HepG2 (cell line): ENCODE data around the gene MAP2K6. TPM values are rescaled to one million over a fixed set of nuclear protein-coding genes. Genes with fewer than 3 reads are reported as not detected.

ENCODE experiments used
- ATAC-seq: fragments of 200-7000 bp; cut with Tn5 transposase; 3 replicates; pipeline ENCODE4 v1.9.1; 2020; ENCODE audit warnings: mild to moderate bottlenecking, moderate library complexity
- BruUV-seq: library from RNA; stranded (reverse); fragments of 400-500 nt; replicated peaks from 2 replicates; lab custom pipeline; 2021; lab: Mats Ljungman, UMichigan
- CTCF ChIA-PET: fragments of 300-600 bp; formaldehyde crosslinking; extraction: SDS; loops from one replicate; lab custom pipeline; 2021; ENCODE audit warnings: low total read pairs, inconsistent platforms, low intra/inter-chr PET ratio; lab: Yijun Ruan, JAX
- POLR2A ChIA-PET: fragments of 350-600 bp; sonication (Branson Sonifier 250); formaldehyde crosslinking; loops from one replicate; lab custom pipeline; 2020; ENCODE audit warnings: antibody characterized with exemption, inconsistent platforms; lab: Yijun Ruan, JAX
- DNase-seq: peaks from one replicate; pipeline ENCODE4 v3.0.0-alpha.2; 2015; ENCODE audit warnings: low spot score
- FAIRE-seq: peaks from 3 replicates; lab custom pipeline; 2011; peaks lifted over from hg19 to GRCh38; lab: Jason Lieb, UNC
- H2AFZ ChIP-seq: one replicate; pipeline ENCODE4 v1.6.1; 2011; ENCODE audit warnings: low read length, inconsistent platforms
- H3K27ac ChIP-seq: fragments of 300-600 bp; 3 replicates; pipeline ENCODE4 v1.8.0; 2011; ENCODE audit warnings: mixed run types, mild to moderate bottlenecking, mixed read lengths, low read length, inconsistent platforms; ENCODE audit not compliant: insufficient read depth; ENCODE audit errors: extremely low read length
- H3K27me3 ChIP-seq, 2 experiments: fragments of 200-600 bp in 1 of 2; 2 replicates in 1 of 2; 3 replicates in 1 of 2; pipeline versions ENCODE4 v1.6.0 to v1.8.0; 2011; ENCODE audit warnings: low read length in 2 of 2, mild to moderate bottlenecking in 2 of 2, moderate library complexity in 2 of 2, inconsistent platforms in 1 of 2; ENCODE audit not compliant: insufficient read depth in 2 of 2, control insufficient read depth in 1 of 2
- H3K36me3 ChIP-seq, 2 experiments: fragments of 200-600 bp in 1 of 2; replicated peaks in 1 of 2; 2 replicates in 1 of 2; 3 replicates in 1 of 2; pipeline versions ENCODE4 v1.5.1 to v1.8.0; 2011; ENCODE audit warnings: low read length in 2 of 2, inconsistent platforms in 1 of 2; ENCODE audit not compliant: insufficient read depth in 2 of 2, control insufficient read depth in 1 of 2
- H3K4me1 ChIP-seq: 2 replicates; pipeline ENCODE4 v1.5.1; 2012; ENCODE audit warnings: low read length, inconsistent platforms; ENCODE audit not compliant: insufficient read depth
- H3K4me2 ChIP-seq: 2 replicates; pipeline ENCODE4 v1.6.0; 2011; ENCODE audit warnings: low read depth, low read length, inconsistent platforms
- H3K4me3 ChIP-seq, 3 experiments: fragments of 200-600 bp in 1 of 3; sonication (generic), shearing (Covaris generic) in 1 of 3; replicated peaks in 1 of 3; 2 replicates each; pipeline ENCODE4 v1.5.1; 2011 to 2016; ENCODE audit warnings: low read length in 3 of 3, inconsistent platforms in 2 of 3, low read depth in 2 of 3, mild to moderate bottlenecking in 2 of 3, control low read depth in 1 of 3, mixed read lengths in 1 of 3; ENCODE audit not compliant: insufficient read depth in 1 of 3
- H3K79me2 ChIP-seq: one replicate; pipeline ENCODE4 v1.6.1; 2011; ENCODE audit warnings: low read length, inconsistent platforms; ENCODE audit not compliant: insufficient read depth
- H3K9ac ChIP-seq: 2 replicates; pipeline ENCODE4 v1.6.0; 2011; ENCODE audit warnings: mild to moderate bottlenecking, low read depth, low read length, inconsistent platforms; ENCODE audit not compliant: insufficient read depth
- H3K9me3 ChIP-seq: 2 replicates; pipeline ENCODE4 v1.5.1; 2012; ENCODE audit warnings: mild to moderate bottlenecking, low read length
- H4K20me1 ChIP-seq: 2 replicates; pipeline ENCODE4 v1.6.0; 2011; ENCODE audit warnings: inconsistent platforms, mild to moderate bottlenecking, low read length, moderate library complexity; ENCODE audit not compliant: insufficient read depth
- CCAR2 ChIP-seq: fragments of 200-400 bp; formaldehyde crosslinking; optimal IDR thresholded peaks from 2 replicates; pipeline ENCODE3; 2018; ENCODE audit warnings: low read depth, mild to moderate bottlenecking, low read length, moderate library complexity
- DMAP1 ChIP-seq: IDR thresholded peaks from 2 replicates; pipeline ENCODE4 v1.6.1; 2016
- NFATC3 ChIP-seq: sonication (generic); formaldehyde crosslinking; IDR thresholded peaks from 2 replicates; pipeline ENCODE4 v1.5.1; 2020; ENCODE audit warnings: mild to moderate bottlenecking, missing genetic modification reagents
- NR1H2 ChIP-seq: sonication (generic); formaldehyde crosslinking; IDR thresholded peaks from 2 replicates; pipeline ENCODE4 v1.8.1; 2022; ENCODE audit warnings: low read depth, missing genetic modification reagents, borderline replicate concordance
- SKIL ChIP-seq: sonication (generic); formaldehyde crosslinking; IDR thresholded peaks from 2 replicates; pipeline ENCODE4 v1.8.0; 2022; ENCODE audit warnings: missing genetic modification reagents, mild to moderate bottlenecking, moderate library complexity, borderline replicate concordance
- WGBS: methylation state at CpG from one replicate; pipeline ENCODE4 v1.1.6; 2017; ENCODE audit warnings: low lambda C conversion rate; 5-methylcytosine and 5-hydroxymethylcytosine counted together
- in situ Hi-C: cut with HindIII; loops from 2 replicates; pipeline ENCODE4 v1.10.0; 2017; ENCODE audit warnings: low pct_unique_long_range_greater_than_20kb; ENCODE audit not compliant: extremely low pct_ligation_motif_present
- intact Hi-C: fragments of 100-400 bp; cut with micrococcal nuclease; formaldehyde crosslinking; loops from one replicate; pipeline ENCODE4 v1.10.0; 2022; ENCODE audit not compliant: unreplicated experiment
- polyA plus RNA-seq, 8 experiments: library from polyadenylated mRNA; depleted of rRNA in 3 of 8; stranded (reverse) in 7 of 8; unstranded in 1 of 8; fragments of >200 nt; fragmentation: Illumina TruSeq in 4 of 8; extraction: Trizol in 4 of 8; gene quantifications; 2 replicates each; pipeline versions ENCODE4 v1.2.1 to v1.2.3, GENCODE V29; 2011 to 2016; ENCODE audit warnings: low read depth in 4 of 8, missing spikeins in 1 of 8, mixed read lengths in 1 of 8; ENCODE audit not compliant: insufficient read depth in 1 of 8
- total RNA-seq, 5 experiments: library from RNA; depleted of rRNA; stranded (reverse); fragments of >200 nt; fragmentation: Illumina TruSeq; extraction: Trizol; gene quantifications; 2 replicates each; pipeline ENCODE4 v1.2.3, GENCODE V29; 2016; ENCODE audit warnings: low read depth in 1 of 5
- TF ChIP-seq, protein P1 (sequence below): IDR thresholded peaks from 2 replicates; pipeline ENCODE4 v1.6.1; 2012; ENCODE audit warnings: inconsistent platforms
- TF ChIP-seq, protein P2 (sequence below): sonication (generic); formaldehyde crosslinking; IDR thresholded peaks from 2 replicates; pipeline ENCODE4 v1.4.0; 2020; ENCODE audit warnings: mild to moderate bottlenecking, missing genetic modification reagents
- TF ChIP-seq, protein P3 (sequence below): sonication (generic); formaldehyde crosslinking; IDR thresholded peaks from 2 replicates; pipeline ENCODE4 v1.5.1; 2020; ENCODE audit warnings: missing genetic modification reagents, mild to moderate bottlenecking, borderline replicate concordance

The MAP2K6 gene
- total and polyA plus RNA-seq, 2 of the 13 experiments (the other 11 are each of a cell fraction or from before 2014, with no cell fraction given) = 5.1 to 33.6 TPM

DNA sequence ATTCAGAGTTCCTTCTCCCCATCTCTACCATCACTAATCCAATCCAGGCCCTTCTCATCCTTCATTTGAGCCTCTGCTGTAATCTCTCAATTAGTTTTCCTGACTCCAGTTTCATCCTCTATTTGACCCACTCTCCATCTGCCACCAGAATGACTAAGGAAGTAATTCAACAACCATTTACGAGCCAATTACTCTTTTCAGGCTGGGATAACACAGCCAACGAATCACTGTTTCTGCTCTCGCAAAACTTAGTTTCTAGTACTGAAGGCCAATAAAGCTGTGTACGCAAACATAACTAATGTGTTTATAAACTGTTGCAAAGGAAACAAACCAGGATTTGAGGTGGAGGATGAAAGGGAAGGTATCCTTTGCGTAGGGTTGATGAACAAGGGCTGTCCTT lies 53.7 kb downstream of the MAP2K6 start:
- FAIRE-seq = peak; percentile 28

More for the DNA sequence above, 53.7 kb downstream of the MAP2K6 start:
- ChIA-PET POLR2A (no interaction called here), CTCF (no interaction called here)
- Histone ChIP-seq H3K79me2 (no peaks in the 10 kb centered on the region), H3K27me3 (no peaks in the 10 kb centered on the region), H3K4me1 (no peaks in the 10 kb centered on the region), H3K9ac (no peak overlapping the region), H3K27ac (no peak overlapping the region), H3K4me3 (no peak overlapping the region), H4K20me1 (no peaks in the 10 kb centered on the region), H3K9me3 (no peaks in the 10 kb centered on the region), H3K36me3 (no peaks in the 10 kb centered on the region), H2AFZ (no peak overlapping the region), H3K4me2 (no peak overlapping the region)
- ATAC-seq (no peak), DNase-seq (no peak)
- no TSS peak for BruUV-seq
- in situ Hi-C loops (no loop called here), intact Hi-C loops (no loop called here)
- WGBS = 90% methylated on average over 5 of the region's 5 CpGs
- TF ChIP-seq NR1H2 (CRISPR knock-in tag) (no peak), DMAP1 (CRISPR knock-in tag) (no peak), NFATC3 (no peak), SKIL (CRISPR knock-in tag) (no peak), CCAR2 (no peak)
- TF ChIP-seq, protein P1, sequence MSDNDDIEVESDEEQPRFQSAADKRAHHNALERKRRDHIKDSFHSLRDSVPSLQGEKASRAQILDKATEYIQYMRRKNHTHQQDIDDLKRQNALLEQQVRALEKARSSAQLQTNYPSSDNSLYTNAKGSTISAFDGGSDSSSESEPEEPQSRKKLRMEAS = no peak
- TF ChIP-seq, protein P2, sequence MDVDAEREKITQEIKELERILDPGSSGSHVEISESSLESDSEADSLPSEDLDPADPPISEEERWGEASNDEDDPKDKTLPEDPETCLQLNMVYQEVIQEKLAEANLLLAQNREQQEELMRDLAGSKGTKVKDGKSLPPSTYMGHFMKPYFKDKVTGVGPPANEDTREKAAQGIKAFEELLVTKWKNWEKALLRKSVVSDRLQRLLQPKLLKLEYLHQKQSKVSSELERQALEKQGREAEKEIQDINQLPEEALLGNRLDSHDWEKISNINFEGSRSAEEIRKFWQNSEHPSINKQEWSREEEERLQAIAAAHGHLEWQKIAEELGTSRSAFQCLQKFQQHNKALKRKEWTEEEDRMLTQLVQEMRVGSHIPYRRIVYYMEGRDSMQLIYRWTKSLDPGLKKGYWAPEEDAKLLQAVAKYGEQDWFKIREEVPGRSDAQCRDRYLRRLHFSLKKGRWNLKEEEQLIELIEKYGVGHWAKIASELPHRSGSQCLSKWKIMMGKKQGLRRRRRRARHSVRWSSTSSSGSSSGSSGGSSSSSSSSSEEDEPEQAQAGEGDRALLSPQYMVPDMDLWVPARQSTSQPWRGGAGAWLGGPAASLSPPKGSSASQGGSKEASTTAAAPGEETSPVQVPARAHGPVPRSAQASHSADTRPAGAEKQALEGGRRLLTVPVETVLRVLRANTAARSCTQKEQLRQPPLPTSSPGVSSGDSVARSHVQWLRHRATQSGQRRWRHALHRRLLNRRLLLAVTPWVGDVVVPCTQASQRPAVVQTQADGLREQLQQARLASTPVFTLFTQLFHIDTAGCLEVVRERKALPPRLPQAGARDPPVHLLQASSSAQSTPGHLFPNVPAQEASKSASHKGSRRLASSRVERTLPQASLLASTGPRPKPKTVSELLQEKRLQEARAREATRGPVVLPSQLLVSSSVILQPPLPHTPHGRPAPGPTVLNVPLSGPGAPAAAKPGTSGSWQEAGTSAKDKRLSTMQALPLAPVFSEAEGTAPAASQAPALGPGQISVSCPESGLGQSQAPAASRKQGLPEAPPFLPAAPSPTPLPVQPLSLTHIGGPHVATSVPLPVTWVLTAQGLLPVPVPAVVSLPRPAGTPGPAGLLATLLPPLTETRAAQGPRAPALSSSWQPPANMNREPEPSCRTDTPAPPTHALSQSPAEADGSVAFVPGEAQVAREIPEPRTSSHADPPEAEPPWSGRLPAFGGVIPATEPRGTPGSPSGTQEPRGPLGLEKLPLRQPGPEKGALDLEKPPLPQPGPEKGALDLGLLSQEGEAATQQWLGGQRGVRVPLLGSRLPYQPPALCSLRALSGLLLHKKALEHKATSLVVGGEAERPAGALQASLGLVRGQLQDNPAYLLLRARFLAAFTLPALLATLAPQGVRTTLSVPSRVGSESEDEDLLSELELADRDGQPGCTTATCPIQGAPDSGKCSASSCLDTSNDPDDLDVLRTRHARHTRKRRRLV (CRISPR knock-in tag) = no peak
- TF ChIP-seq, protein P3, sequence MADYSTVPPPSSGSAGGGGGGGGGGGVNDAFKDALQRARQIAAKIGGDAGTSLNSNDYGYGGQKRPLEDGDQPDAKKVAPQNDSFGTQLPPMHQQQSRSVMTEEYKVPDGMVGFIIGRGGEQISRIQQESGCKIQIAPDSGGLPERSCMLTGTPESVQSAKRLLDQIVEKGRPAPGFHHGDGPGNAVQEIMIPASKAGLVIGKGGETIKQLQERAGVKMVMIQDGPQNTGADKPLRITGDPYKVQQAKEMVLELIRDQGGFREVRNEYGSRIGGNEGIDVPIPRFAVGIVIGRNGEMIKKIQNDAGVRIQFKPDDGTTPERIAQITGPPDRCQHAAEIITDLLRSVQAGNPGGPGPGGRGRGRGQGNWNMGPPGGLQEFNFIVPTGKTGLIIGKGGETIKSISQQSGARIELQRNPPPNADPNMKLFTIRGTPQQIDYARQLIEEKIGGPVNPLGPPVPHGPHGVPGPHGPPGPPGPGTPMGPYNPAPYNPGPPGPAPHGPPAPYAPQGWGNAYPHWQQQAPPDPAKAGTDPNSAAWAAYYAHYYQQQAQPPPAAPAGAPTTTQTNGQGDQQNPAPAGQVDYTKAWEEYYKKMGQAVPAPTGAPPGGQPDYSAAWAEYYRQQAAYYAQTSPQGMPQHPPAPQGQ (CRISPR knock-in tag) = no peak
